Upper lobe of left lung (tissue), 4 donors: ENCODE measurements around the gene GRIK4.

Experiments
- POLR2A ChIP-seq, 4 donors: fragments of 450-650 bp; IDR thresholded peaks; one replicate each; pipeline ENCODE4 v1.5.1; 2016 to 2017; ENCODE audit warnings: antibody characterized with exemption in 4 of 4, mild to moderate bottlenecking in 2 of 4
- POLR2AphosphoS5 ChIP-seq, 2 donors: sonication (generic); formaldehyde crosslinking; IDR thresholded peaks; one replicate each; pipeline ENCODE4 v1.5.1; 2017; ENCODE audit warnings: antibody characterized with exemption in 2 of 2

GRCh38 chr11:120805960-120806555 lies 294.5 kb downstream of the GRIK4 start:
- no peak for TF ChIP-seq POLR2AphosphoS5 (IDR thresholded peaks at IDR 0.05)
- TF ChIP-seq POLR2A (IDR thresholded peaks at IDR 0.05), result no peak
